ENCODE data around the gene ALDH3B2. TPM values are rescaled to one million over a fixed set of nuclear protein-coding genes. Genes with fewer than 3 reads are reported as not detected.

ALDH3B2 gene
- total RNA-seq, 2 experiments from 2014 or later, result not detected

DNA sequence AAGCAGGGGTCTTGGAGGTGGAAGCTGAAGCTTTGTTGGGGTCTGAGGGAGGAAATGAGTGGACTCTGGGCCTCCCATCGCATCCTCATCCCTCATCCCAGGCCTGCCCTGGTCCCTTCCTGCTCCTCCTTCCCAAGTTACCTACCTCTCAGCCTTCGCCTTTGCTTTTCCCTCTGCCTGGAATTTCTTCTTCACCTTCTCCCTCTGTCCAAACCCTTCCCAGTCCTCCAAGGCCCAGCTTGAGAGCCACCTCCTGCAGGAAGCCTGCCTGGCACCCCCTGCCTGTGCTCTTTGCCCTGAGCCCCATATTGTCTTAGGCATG is 42.6 kb downstream of the ALDH3B2 start:
- Mint-ChIP-seq H3K27ac (no peak overlapping the region), H3K9me3 (ENCODE audit: low read depth) (no peaks in the 10 kb centered on the region), H3K4me1 (peaks cover 7% of the 10 kb centered on the region), H3K36me3 (ENCODE audit: low read depth) (no peaks in the 10 kb centered on the region), H3K27me3 (no peaks in the 10 kb centered on the region), H3K4me3 (peak overlapping the region; percentile 38)
- intact Hi-C loops (cut with DNase I, micrococcal nuclease), result loop anchor here in 1 of 2 experiments (10.0 kb wide), 1 partner anchor 83 kb away; no protein-coding TSS in a partner anchor
- ChIA-PET POLR2A (no interaction called here), CTCF (interaction anchor here (0.6 to 6.1 kb wide), 4 partner anchors 16 to 161 kb away, joined by 3 to 67 read pairs (median 23); no protein-coding TSS in a partner anchor)
- DNase-seq (no peak), ATAC-seq (no peak)

DNA sequence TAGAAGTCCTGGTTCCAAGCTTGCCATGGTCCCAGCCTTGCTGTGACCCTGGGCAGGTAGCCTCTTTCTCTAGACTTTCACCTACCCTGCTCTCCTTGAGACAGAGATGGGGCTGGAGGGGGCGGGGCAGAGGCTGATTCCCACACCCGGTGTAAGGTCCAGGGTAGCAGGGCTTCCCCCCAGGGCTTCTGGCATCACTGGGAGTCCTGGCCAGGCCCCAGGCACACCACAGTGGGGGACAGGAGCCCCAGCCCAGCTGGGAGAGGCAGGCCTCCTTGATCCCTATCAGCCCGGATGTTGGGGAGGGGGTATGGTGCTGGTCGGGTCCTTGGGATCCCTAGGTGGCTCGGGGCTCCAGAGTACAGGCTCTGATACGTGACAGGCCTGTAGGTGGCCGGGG is 43.0 kb downstream of the ALDH3B2 start:
- ChIA-PET POLR2A (no interaction called here), CTCF (interaction anchor here (0.6 to 6.1 kb wide), 4 partner anchors 15 to 161 kb away, joined by 3 to 67 read pairs (median 23); no protein-coding TSS in a partner anchor)
- Mint-ChIP-seq H3K36me3 (ENCODE audit: low read depth) (no peaks in the 10 kb centered on the region), H3K27me3 (no peaks in the 10 kb centered on the region), H3K9me3 (ENCODE audit: low read depth) (no peaks in the 10 kb centered on the region), H3K27ac (no peak overlapping the region), H3K4me1 (peaks cover 7% of the 10 kb centered on the region), H3K4me3 (peak overlapping the region; percentile 79)
- intact Hi-C loops (cut with DNase I, micrococcal nuclease), result loop anchor here in 1 of 2 experiments (10.0 kb wide), 1 partner anchor 83 kb away; no protein-coding TSS in a partner anchor
- ATAC-seq (no peak), DNase-seq (no peak)

- DNase-seq (no peak), ATAC-seq (no peak)
- ChIA-PET CTCF (interaction anchor here (1.2 to 6.1 kb wide), 4 partner anchors 15 to 67 kb away, joined by 3 to 67 read pairs (median 22); no protein-coding TSS in a partner anchor), POLR2A (no interaction called here)
- intact Hi-C loops (cut with DNase I, micrococcal nuclease), result loop anchor here (1.0 to 10.0 kb wide), 7 partner anchors 15 to 203 kb away; partner anchors contain the start of genes NDUFV1 (in 2 of the 2), CDK2AP2 (in 1 of the 2), RPS6KB2 (in 1 of the 2) and TMEM134 (in 1 of the 2)
- no peaks in the 10 kb centered on the region for H3K36me3 Mint-ChIP-seq (ENCODE audit: low read depth)
- H3K4me1 Mint-ChIP-seq, result peaks cover 7% of the 10 kb centered on the region
- peak overlapping the region; percentile 79 for H3K4me3 Mint-ChIP-seq
- H3K27ac Mint-ChIP-seq, result peak overlapping the region; percentile 73
- H3K9me3 Mint-ChIP-seq (ENCODE audit: low read depth), result no peaks in the 10 kb centered on the region
- no peaks in the 10 kb centered on the region for H3K27me3 Mint-ChIP-seq
These were observed 43.5 kb downstream of the ALDH3B2 start for GRCh38 chr11:67630943-67631331.

DNA sequence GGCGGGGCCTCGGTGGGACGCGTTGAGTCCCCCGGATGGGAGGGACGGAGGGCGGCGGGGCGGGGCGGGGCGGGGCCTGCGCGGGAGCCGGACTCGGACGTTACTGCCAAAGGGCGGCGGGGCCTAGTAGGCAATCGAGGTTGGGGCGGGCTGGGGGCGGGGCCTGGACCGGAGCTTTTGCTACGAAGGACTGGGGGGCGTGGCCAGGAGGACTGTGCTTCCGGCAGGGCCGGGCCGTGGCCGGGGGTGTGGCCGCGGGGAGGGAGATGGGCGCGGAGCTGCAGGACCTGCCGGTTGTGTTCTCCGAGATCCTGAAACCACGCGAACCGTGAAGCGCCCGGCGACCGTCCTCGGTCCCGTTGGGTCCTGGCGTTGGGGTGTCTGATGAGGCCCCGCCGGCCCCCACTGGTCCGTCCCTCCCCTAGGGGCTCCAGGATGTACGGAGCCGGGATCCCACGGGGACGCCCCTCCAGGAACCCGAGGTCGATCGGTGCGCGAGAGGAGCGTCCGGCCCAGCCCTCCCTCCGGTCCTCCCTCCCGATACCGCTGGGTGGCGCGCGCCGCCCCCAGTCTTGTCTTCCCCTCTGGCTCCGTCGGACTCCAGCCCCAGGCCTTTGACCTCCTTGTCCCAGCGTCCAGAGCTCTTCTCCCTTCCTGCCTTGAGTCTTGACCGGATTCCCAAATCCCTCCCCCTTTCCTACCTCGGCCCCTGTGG is 44.0 kb downstream of the ALDH3B2 start:
- Mint-ChIP-seq H3K36me3 (ENCODE audit: low read depth) (no peaks in the 10 kb centered on the region), H3K4me1 (peaks cover 7% of the 10 kb centered on the region), H3K27ac (peak overlapping the region; percentile 73), H3K4me3 (peak overlapping the region; percentile 79), H3K9me3 (ENCODE audit: low read depth) (no peaks in the 10 kb centered on the region), H3K27me3 (no peaks in the 10 kb centered on the region)
- ChIA-PET CTCF (interaction anchor here (0.6 to 6.1 kb wide), 18 partner anchors 9 to 660 kb away, joined by 3 to 67 read pairs (median 4); partner anchors contain the start of gene TBX10), POLR2A (interaction anchor here (0.6 kb wide), 1 partner anchor 176 kb away, joined by 3 read pairs; no protein-coding TSS in a partner anchor)
- intact Hi-C loops (cut with DNase I, micrococcal nuclease), result loop anchor here (1.0 to 10.0 kb wide), 7 partner anchors 16 to 202 kb away; partner anchors contain the start of genes NDUFV1 (in 2 of the 2), CDK2AP2 (in 1 of the 2), RPS6KB2 (in 1 of the 2) and TMEM134 (in 1 of the 2)
- peak; percentile 99 for DNase-seq
- peak; percentile 79 for ATAC-seq

GRCh38 chr11:67629386-67630227 is 44.8 kb downstream of the ALDH3B2 start, which contains the start of gene NUDT8:
NUDT8 (minus strand) TSS chr11:67629937; CDS start chr11:67629911, 26 bp downstream.
- peak; percentile 94 for DNase-seq
- ATAC-seq, result peak; percentile 67
- no peaks in the 10 kb centered on the region for H3K27me3 Mint-ChIP-seq
- H3K27ac Mint-ChIP-seq, result peak within 1 kb of the TSS; percentile 88
- CTCF ChIA-PET, result interaction anchor here (0.6 to 6.1 kb wide), 28 partner anchors 10 to 1254 kb away, joined by 3 to 67 read pairs (median 4); partner anchors contain the start of genes ACY3, PPP1CA and TBX10
- POLR2A ChIA-PET, result interaction anchor here (0.6 to 0.7 kb wide), 3 partner anchors 55 to 1338 kb away, joined by 3 to 7 read pairs (median 3); no protein-coding TSS in a partner anchor
- H3K36me3 Mint-ChIP-seq (ENCODE audit: low read depth), result no peaks in the 10 kb centered on the region
- H3K4me3 Mint-ChIP-seq, result peak within 1 kb of the TSS; percentile 79
- H3K4me1 Mint-ChIP-seq, result peaks cover 7% of the 10 kb centered on the region
- intact Hi-C loops (cut with DNase I, micrococcal nuclease), result loop anchor here (1.0 to 10.0 kb wide), 14 partner anchors 15 to 276 kb away; partner anchors contain the start of genes NDUFV1 (in 2 of the 2), POLD4 (in 2 of the 2), CDK2AP2 (in 1 of the 2) and GSTP1 (in 1 of the 2)
- no peaks in the 10 kb centered on the region for H3K9me3 Mint-ChIP-seq (ENCODE audit: low read depth)

DNA sequence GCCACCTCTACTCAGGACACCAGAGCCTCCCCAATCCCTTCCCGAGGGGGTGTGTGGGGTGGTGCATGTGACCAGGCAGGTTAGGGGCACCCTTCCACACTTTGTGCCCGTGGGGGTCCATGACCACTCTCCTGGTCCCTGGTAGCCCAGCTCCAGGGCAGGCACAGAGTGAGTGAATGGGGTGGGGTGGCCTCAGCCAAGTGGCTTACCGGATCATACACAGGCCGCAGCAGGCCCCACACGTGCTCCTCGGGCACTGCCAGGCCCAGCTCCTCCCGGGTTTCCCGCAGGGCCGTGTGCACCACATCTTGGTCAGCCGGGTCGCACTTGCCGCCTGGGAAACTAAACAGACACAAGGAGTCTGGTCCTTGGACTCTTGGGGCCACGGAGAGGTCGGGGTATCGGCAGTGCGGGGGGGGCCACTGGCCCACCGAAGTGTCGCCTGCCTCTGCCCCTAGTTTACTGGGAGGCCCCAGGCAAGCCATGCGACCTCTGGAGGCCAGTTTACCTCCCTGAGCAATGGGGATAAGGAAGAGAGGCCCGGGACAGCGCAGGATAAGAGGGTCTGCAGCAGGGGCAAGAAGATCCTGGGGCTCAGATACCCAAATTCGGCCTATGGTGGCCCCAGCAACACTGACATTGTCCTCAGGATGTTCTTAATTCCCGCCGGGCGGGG is 45.6 kb downstream of the ALDH3B2 start:
- Mint-ChIP-seq H3K4me3 (peak overlapping the region; percentile 76), H3K9me3 (ENCODE audit: low read depth) (no peaks in the 10 kb centered on the region), H3K27me3 (no peaks in the 10 kb centered on the region), H3K4me1 (peaks cover 7% of the 10 kb centered on the region), H3K36me3 (ENCODE audit: low read depth) (no peaks in the 10 kb centered on the region), H3K27ac (no peak overlapping the region)
- intact Hi-C loops (cut with DNase I, micrococcal nuclease), result loop anchor here (1.0 to 2.0 kb wide), 7 partner anchors 14 to 276 kb away; partner anchors contain the start of genes POLD4 (in 2 of the 2), GSTP1 (in 1 of the 2) and PPP1CA (in 1 of the 2)
- ChIA-PET POLR2A (interaction anchor here (0.6 to 1.1 kb wide), 3 partner anchors 15 to 1338 kb away, joined by 3 to 7 read pairs (median 3); no protein-coding TSS in a partner anchor), CTCF (interaction anchor here (0.6 to 6.1 kb wide), 21 partner anchors 9 to 1254 kb away, joined by 3 to 67 read pairs (median 4); partner anchors contain the start of genes ACY3, PPP1CA and TBX10)
- DNase-seq, result no peak
- no peak for ATAC-seq

- peak overlapping the region; percentile 47 for H3K27ac Mint-ChIP-seq
- CTCF ChIA-PET, result interaction anchor here (0.7 to 6.1 kb wide), 6 partner anchors 8 to 41 kb away, joined by 4 to 67 read pairs (median 9); no protein-coding TSS in a partner anchor
- no peak overlapping the region for H3K4me3 Mint-ChIP-seq
- H3K27me3 Mint-ChIP-seq, result no peaks in the 10 kb centered on the region
- POLR2A ChIA-PET, result interaction anchor here (1.1 kb wide), 1 partner anchor 14 kb away, joined by 3 read pairs; no protein-coding TSS in a partner anchor
- intact Hi-C loops (cut with DNase I, micrococcal nuclease), result loop anchor here in 1 of 2 experiments (2.0 kb wide), 1 partner anchor 13 kb away; no protein-coding TSS in a partner anchor
- H3K9me3 Mint-ChIP-seq (ENCODE audit: low read depth), result no peaks in the 10 kb centered on the region
- peaks cover 7% of the 10 kb centered on the region for H3K4me1 Mint-ChIP-seq
- no peak for DNase-seq
- H3K36me3 Mint-ChIP-seq (ENCODE audit: low read depth), result no peaks in the 10 kb centered on the region
- ATAC-seq, result no peak
These were observed 46.4 kb downstream of the ALDH3B2 start for GRCh38 chr11:67627812-67628624.

DNA sequence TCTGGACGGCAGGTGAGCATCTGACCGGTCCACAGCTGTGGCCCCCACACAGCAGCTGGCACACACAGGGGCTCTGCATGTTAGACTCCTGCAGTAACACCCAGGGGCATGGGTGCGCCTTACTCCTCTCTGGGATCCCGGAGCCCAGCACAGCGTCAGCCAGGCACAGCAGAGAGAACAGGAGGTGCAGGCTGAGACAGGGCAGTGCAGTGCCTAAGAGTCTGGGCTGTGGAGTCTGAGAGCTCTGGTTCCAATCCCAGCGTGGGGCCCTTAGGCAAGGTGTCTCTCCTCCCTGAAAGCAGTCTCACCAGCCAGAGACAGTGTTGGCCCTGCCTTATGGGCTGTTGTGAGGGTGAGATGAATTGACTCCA is 47.0 kb downstream of the ALDH3B2 start:
- no peaks in the 10 kb centered on the region for H3K27me3 Mint-ChIP-seq
- no peaks in the 10 kb centered on the region for H3K36me3 Mint-ChIP-seq (ENCODE audit: low read depth)
- DNase-seq (no peak), ATAC-seq (no peak)
- intact Hi-C loops (cut with DNase I, micrococcal nuclease), result no loop called here
- H3K9me3 Mint-ChIP-seq (ENCODE audit: low read depth), result no peaks in the 10 kb centered on the region
- no peak overlapping the region for H3K27ac Mint-ChIP-seq
- POLR2A ChIA-PET, result no interaction called here
- CTCF ChIA-PET, result interaction anchor here (1.0 to 6.1 kb wide), 3 partner anchors 11 to 30 kb away, joined by 3 to 67 read pairs (median 5); no protein-coding TSS in a partner anchor
- peaks cover 7% of the 10 kb centered on the region for H3K4me1 Mint-ChIP-seq
- H3K4me3 Mint-ChIP-seq, result no peak overlapping the region

DNA sequence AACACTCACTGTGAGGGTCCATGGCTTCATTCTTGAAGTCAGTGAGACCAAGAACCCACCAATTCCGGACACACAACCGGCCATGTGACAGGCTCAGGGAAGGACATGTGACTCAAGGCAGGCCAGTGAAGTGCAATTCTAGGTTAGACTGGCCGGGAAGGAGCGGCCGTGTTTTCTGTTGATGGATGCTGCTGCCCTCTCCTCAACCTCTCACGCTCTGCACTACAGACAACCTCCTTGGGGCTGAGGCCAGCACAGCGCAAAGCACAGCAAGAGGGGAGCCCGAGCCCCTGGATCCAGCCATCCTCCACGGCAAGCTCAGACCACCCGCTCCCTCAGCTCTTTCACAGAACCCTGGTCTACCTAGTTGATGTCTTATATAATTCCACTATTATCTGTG is 47.5 kb downstream of the ALDH3B2 start:
- Mint-ChIP-seq H3K4me1 (peaks cover 7% of the 10 kb centered on the region), H3K27me3 (no peaks in the 10 kb centered on the region), H3K9me3 (ENCODE audit: low read depth) (no peaks in the 10 kb centered on the region), H3K4me3 (no peak overlapping the region), H3K36me3 (ENCODE audit: low read depth) (no peaks in the 10 kb centered on the region), H3K27ac (no peak overlapping the region)
- ATAC-seq, result no peak
- CTCF ChIA-PET, result interaction anchor here (1.0 to 6.1 kb wide), 3 partner anchors 11 to 30 kb away, joined by 3 to 67 read pairs (median 5); no protein-coding TSS in a partner anchor
- intact Hi-C loops (cut with DNase I, micrococcal nuclease), result no loop called here
- no peak for DNase-seq
- POLR2A ChIA-PET, result no interaction called here
